Measurements from ENCODE around the gene SPRYD7.

DNA sequence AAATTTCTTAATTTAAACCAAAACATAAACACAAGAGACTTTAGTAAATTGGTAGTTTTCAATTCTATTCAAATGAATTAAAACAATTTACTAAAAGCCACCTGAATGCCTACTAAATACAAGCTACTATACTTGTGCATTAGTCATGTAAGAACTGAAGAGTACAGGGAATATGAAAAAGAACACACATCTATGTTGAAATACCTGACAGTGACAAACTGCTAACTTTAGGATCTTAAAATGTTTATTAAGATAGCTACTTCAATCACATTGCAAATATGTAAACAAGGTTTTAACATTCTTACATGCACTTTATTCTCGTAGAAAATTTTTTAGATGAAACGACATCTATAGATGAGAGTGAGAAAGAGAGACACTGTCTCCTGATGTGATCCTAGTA, 4.1 kb downstream of the SPRYD7 start:
- no peak for TF ChIP-seq POLR2A (IDR thresholded peaks at IDR 0.05)
- no peak for TF ChIP-seq CTCF (IDR thresholded peaks at IDR 0.05)
- TF ChIP-seq POLR2AphosphoS5 (IDR thresholded peaks at IDR 0.05) = no peak
- no peak for TF ChIP-seq EP300 (IDR thresholded peaks at IDR 0.05)
